Breast epithelium (tissue), 3 donors: Measurements from ENCODE around the gene BOK.

Source experiments
- CTCF ChIP-seq, 3 donors: fragments of 450-650 bp; IDR thresholded peaks; one replicate each; pipeline ENCODE4 v1.5.1; 2016 to 2017; ENCODE audit warnings: antibody characterized with exemption in 3 of 3, mild to moderate bottlenecking in 3 of 3, moderate library complexity in 3 of 3
- POLR2A ChIP-seq: fragments of 450-650 bp; IDR thresholded peaks from one replicate; pipeline ENCODE4 v1.6.1; 2016; ENCODE audit warnings: antibody characterized with exemption, mild to moderate bottlenecking, moderate library complexity
- POLR2AphosphoS5 ChIP-seq, 3 donors: sonication (generic); formaldehyde crosslinking; IDR thresholded peaks; one replicate each; pipeline ENCODE4 v1.6.1; 2017; ENCODE audit warnings: antibody characterized with exemption in 3 of 3

DNA sequence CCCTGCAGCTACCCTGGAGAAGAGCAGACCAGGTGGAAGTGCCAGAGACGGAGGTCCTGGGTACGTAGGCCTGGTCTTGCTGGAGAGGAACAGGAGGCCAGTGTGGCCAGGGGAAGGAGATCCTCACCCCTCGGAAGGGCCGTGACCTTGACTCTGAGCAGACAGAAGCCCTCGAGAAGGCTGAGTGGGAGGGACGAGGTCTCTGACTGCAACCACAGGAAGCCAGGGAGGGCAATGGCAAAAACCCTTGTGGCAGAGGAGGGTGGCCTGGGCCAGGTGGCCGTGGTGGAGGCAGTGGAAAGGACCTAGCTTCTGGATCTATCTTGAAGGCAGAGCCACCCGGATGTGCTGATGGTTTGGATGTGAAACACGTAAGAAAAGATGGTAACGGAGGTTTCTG lies 50.3 kb downstream of the BOK start:
- no peak for TF ChIP-seq POLR2A
- no peak for TF ChIP-seq CTCF (IDR thresholded peaks at IDR 0.05)
- no peak for TF ChIP-seq POLR2AphosphoS5 (IDR thresholded peaks at IDR 0.05)
